H9 (cell line): Measurements from ENCODE around the gene CCDC192. TPM values are rescaled to one million over a fixed set of nuclear protein-coding genes. Genes with fewer than 3 reads are reported as not detected.

Experiments
- DNase-seq: peaks from one replicate; pipeline ENCODE4 v3.0.0-alpha.2; 2017
- H2AFZ ChIP-seq: one replicate; pipeline ENCODE4 v1.6.1; 2013; ENCODE audit warnings: mild to moderate bottlenecking, low read length, control low read depth, moderate library complexity
- H2AK5ac ChIP-seq: 2 replicates; pipeline ENCODE4 v1.6.1; 2013; ENCODE audit warnings: low read length, control low read depth, mixed read lengths; ENCODE audit not compliant: insufficient read length
- H2BK120ac ChIP-seq: one replicate; pipeline ENCODE4 v1.6.1; 2013; ENCODE audit warnings: low read depth, mild to moderate bottlenecking, low read length, control low read depth, inconsistent platforms; ENCODE audit not compliant: poor library complexity, severe bottlenecking
- H2BK12ac ChIP-seq: 2 replicates; pipeline ENCODE4 v1.6.1; 2013; ENCODE audit warnings: low read length, control low read depth, mixed read lengths, low read depth; ENCODE audit not compliant: insufficient read length
- H2BK15ac ChIP-seq: 2 replicates; pipeline ENCODE4 v1.6.1; 2013; ENCODE audit warnings: low read depth, low read length, control low read depth
- H2BK20ac ChIP-seq: one replicate; pipeline ENCODE4 v1.6.1; 2013; ENCODE audit warnings: low read depth, mild to moderate bottlenecking, low read length, control low read depth, inconsistent platforms; ENCODE audit not compliant: poor library complexity, severe bottlenecking
- H2BK5ac ChIP-seq: 2 replicates; pipeline ENCODE4 v1.6.1; 2013; ENCODE audit warnings: low read length, control low read depth, mixed read lengths; ENCODE audit not compliant: insufficient read length
- H3K14ac ChIP-seq: 2 replicates; pipeline ENCODE4 v1.6.1; 2013; ENCODE audit warnings: low read length, control low read depth; ENCODE audit not compliant: insufficient read depth
- H3K18ac ChIP-seq: 2 replicates; pipeline ENCODE4 v1.6.1; 2013; ENCODE audit warnings: low read depth, mild to moderate bottlenecking, mixed read lengths, low read length, control low read depth; ENCODE audit not compliant: insufficient read length
- H3K23ac ChIP-seq: 2 replicates; pipeline ENCODE4 v1.6.1; 2013; ENCODE audit warnings: low read length, control low read depth, mixed read lengths, low read depth; ENCODE audit not compliant: insufficient read length
- H3K23me2 ChIP-seq: 2 replicates; pipeline ENCODE4 v1.6.1; 2013; ENCODE audit warnings: low read depth, mild to moderate bottlenecking, mixed read lengths, low read length, control low read depth; ENCODE audit not compliant: insufficient read length, poor library complexity, severe bottlenecking
- H3K27ac ChIP-seq: 2 replicates; pipeline ENCODE4 v1.5.1; 2013; ENCODE audit warnings: low read length, control low read depth, mixed read lengths, low read depth; ENCODE audit not compliant: insufficient read length
- H3K27me3 ChIP-seq: 2 replicates; pipeline ENCODE4 v1.6.1; 2013; ENCODE audit warnings: low read length, control low read depth, inconsistent platforms; ENCODE audit not compliant: insufficient read depth
- H3K4ac ChIP-seq: 2 replicates; pipeline ENCODE4 v1.6.1; 2013; ENCODE audit warnings: low read depth, mild to moderate bottlenecking, control low read depth, inconsistent platforms, low read length, moderate library complexity
- H3K4me1 ChIP-seq: 2 replicates; pipeline ENCODE4 v1.6.1; 2013; ENCODE audit warnings: low read length, control low read depth, inconsistent platforms; ENCODE audit not compliant: insufficient read depth
- H3K4me2 ChIP-seq: 2 replicates; pipeline ENCODE4 v1.6.1; 2013; ENCODE audit warnings: low read length, control low read depth, mixed read lengths; ENCODE audit not compliant: insufficient read length, insufficient read depth
- H3K56ac ChIP-seq: 2 replicates; pipeline ENCODE4 v1.6.1; 2013; ENCODE audit warnings: low read depth, mild to moderate bottlenecking, mixed read lengths, low read length, control low read depth; ENCODE audit not compliant: insufficient read length
- H3K79me1 ChIP-seq: 2 replicates; pipeline ENCODE4 v1.6.1; 2013; ENCODE audit warnings: low read depth, mild to moderate bottlenecking, moderate library complexity, low read length, control low read depth, inconsistent platforms; ENCODE audit not compliant: insufficient read depth, poor library complexity, severe bottlenecking
- H3K79me2 ChIP-seq: 2 replicates; pipeline ENCODE4 v1.6.1; 2013; ENCODE audit warnings: low read length, control low read depth, inconsistent platforms; ENCODE audit not compliant: insufficient read depth
- H3K9ac ChIP-seq: 2 replicates; pipeline ENCODE4 v1.6.1; 2013; ENCODE audit warnings: low read length, control low read depth, mixed read lengths; ENCODE audit not compliant: insufficient read length; ENCODE audit errors: extremely low read depth
- H3K9me3 ChIP-seq: one replicate; pipeline ENCODE4 v1.6.1; 2013; ENCODE audit warnings: low read depth, low read length, inconsistent platforms; ENCODE audit not compliant: control insufficient read depth
- H3T11ph ChIP-seq: one replicate; pipeline ENCODE4 v1.6.1; 2013; ENCODE audit warnings: mild to moderate bottlenecking, low read length, control low read depth, inconsistent platforms
- H4K20me1 ChIP-seq: one replicate; pipeline ENCODE4 v1.6.1; 2013; ENCODE audit not compliant: control insufficient read depth, insufficient read length, insufficient read depth
- H4K5ac ChIP-seq: 2 replicates; pipeline ENCODE4 v1.6.1; 2013; ENCODE audit warnings: low read depth, mild to moderate bottlenecking, mixed read lengths, low read length, control low read depth; ENCODE audit not compliant: insufficient read length
- H4K8ac ChIP-seq: replicated peaks from 2 replicates; pipeline ENCODE4 v1.6.1; 2013; ENCODE audit warnings: low read length, control low read depth, mixed read lengths, low read depth; ENCODE audit not compliant: insufficient read length
- H4K91ac ChIP-seq: 2 replicates; pipeline ENCODE4 v1.6.1; 2013; ENCODE audit warnings: low read depth, mild to moderate bottlenecking, moderate library complexity, mixed read lengths, low read length, control low read depth; ENCODE audit not compliant: insufficient read length
- H3K27ac Mint-ChIP-seq, 3 experiments: 2 replicates in 2 of 3; 3 replicates in 1 of 3; pipeline ENCODE4 v1.8.0; 2020 to 2021; ENCODE audit warnings: mixed read lengths in 3 of 3, mild to moderate bottlenecking in 1 of 3, moderate library complexity in 1 of 3
- H3K27me3 Mint-ChIP-seq: 2 replicates; pipeline ENCODE4 v1.8.0; 2021; ENCODE audit warnings: low read depth, mild to moderate bottlenecking, moderate library complexity, mixed read lengths
- H3K36me3 Mint-ChIP-seq, 3 experiments: 2 replicates in 2 of 3; 3 replicates in 1 of 3; pipeline ENCODE4 v1.8.0; 2020 to 2021; ENCODE audit warnings: low read depth in 3 of 3, mixed read lengths in 3 of 3; ENCODE audit not compliant: insufficient read depth in 1 of 3
- H3K4me1 Mint-ChIP-seq, 2 experiments: 2 replicates each; pipeline ENCODE4 v1.8.0; 2020; ENCODE audit warnings: mixed read lengths in 2 of 2
- H3K4me3 Mint-ChIP-seq, 2 experiments: 2 replicates in 1 of 2; 3 replicates in 1 of 2; pipeline ENCODE4 v1.8.0; 2020 to 2021; ENCODE audit warnings: mild to moderate bottlenecking in 2 of 2, mixed read lengths in 2 of 2, moderate library complexity in 1 of 2
- H3K9me3 Mint-ChIP-seq, 2 experiments: 2 replicates in 1 of 2; 3 replicates in 1 of 2; pipeline ENCODE4 v1.8.0; 2020; ENCODE audit warnings: mild to moderate bottlenecking in 2 of 2, mixed read lengths in 2 of 2, moderate library complexity in 1 of 2
- total RNA-seq: library from RNA; stranded (reverse); gene quantifications from 2 replicates; pipeline ENCODE4 v1.2.1, GENCODE V29; 2021
- TF ChIP-seq, protein P1 (sequence below): fragments of 200-600 bp; sonication (generic); conservative IDR thresholded peaks from 3 replicates; pipeline ENCODE4 v1.8.0; 2021; ENCODE audit warnings: antibody characterized with exemption, mild to moderate bottlenecking

The CCDC192 gene
- total RNA-seq, 1 experiment from 2014 or later = not detected

GRCh38 chr5:127761869-127762268, 58.7 kb downstream of the CCDC192 start:
- Histone ChIP-seq H3K23ac (no peak overlapping the region), H3T11ph (no peak overlapping the region), H2BK20ac (no peak overlapping the region), H3K23me2 (no peaks in the 10 kb centered on the region), H4K20me1 (no peaks in the 10 kb centered on the region), H3K18ac (no peak overlapping the region), H3K27ac (no peak overlapping the region), H2BK120ac (no peak overlapping the region), H3K79me2 (no peaks in the 10 kb centered on the region), H3K9me3 (no peaks in the 10 kb centered on the region), H3K27me3 (no peaks in the 10 kb centered on the region), H3K56ac (no peak overlapping the region), H2AFZ (no peak overlapping the region), H3K9ac (no peak overlapping the region), H4K8ac (no peak overlapping the region), H3K14ac (no peak overlapping the region), H2BK5ac (no peak overlapping the region), H2BK12ac (no peak overlapping the region), H3K4me2 (no peak overlapping the region), H2AK5ac (no peak overlapping the region), H3K4me1 (no peaks in the 10 kb centered on the region), H2BK15ac (no peak overlapping the region), H3K4ac (no peak overlapping the region), H3K79me1 (no peaks in the 10 kb centered on the region), H4K91ac (no peak overlapping the region), H4K5ac (no peak overlapping the region)
- TF ChIP-seq, protein P1, sequence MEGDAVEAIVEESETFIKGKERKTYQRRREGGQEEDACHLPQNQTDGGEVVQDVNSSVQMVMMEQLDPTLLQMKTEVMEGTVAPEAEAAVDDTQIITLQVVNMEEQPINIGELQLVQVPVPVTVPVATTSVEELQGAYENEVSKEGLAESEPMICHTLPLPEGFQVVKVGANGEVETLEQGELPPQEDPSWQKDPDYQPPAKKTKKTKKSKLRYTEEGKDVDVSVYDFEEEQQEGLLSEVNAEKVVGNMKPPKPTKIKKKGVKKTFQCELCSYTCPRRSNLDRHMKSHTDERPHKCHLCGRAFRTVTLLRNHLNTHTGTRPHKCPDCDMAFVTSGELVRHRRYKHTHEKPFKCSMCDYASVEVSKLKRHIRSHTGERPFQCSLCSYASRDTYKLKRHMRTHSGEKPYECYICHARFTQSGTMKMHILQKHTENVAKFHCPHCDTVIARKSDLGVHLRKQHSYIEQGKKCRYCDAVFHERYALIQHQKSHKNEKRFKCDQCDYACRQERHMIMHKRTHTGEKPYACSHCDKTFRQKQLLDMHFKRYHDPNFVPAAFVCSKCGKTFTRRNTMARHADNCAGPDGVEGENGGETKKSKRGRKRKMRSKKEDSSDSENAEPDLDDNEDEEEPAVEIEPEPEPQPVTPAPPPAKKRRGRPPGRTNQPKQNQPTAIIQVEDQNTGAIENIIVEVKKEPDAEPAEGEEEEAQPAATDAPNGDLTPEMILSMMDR = no peak
- Mint-ChIP-seq H3K4me3 (no peak overlapping the region), H3K27ac (no peak overlapping the region), H3K36me3 (no peaks in the 10 kb centered on the region), H3K27me3 (no peaks in the 10 kb centered on the region), H3K9me3 (no peaks in the 10 kb centered on the region), H3K4me1 (peaks cover 5 to 8% of the 10 kb centered on the region in 2 experiments)
- no peak for DNase-seq
